Trophoblast cell (in vitro differentiated cells and primary cell): ENCODE results near the gene SRM.
"Not testable (repeated sequence)": the region's sequence is repeated elsewhere in the genome, so short reads cannot be mapped to it uniquely, and the experiment has no call there.

Source experiments
- DNase-seq, 2 donors: peaks; one replicate each; pipeline ENCODE4 v3.0.0-alpha.2; 2016
- H2AFZ ChIP-seq: 2 replicates; pipeline ENCODE4 v1.6.1; 2013; ENCODE audit warnings: low read length, moderate library complexity, mild to moderate bottlenecking; ENCODE audit not compliant: insufficient read depth, poor library complexity
- H2AK5ac ChIP-seq: 2 replicates; pipeline ENCODE4 v1.6.1; 2013; ENCODE audit warnings: mild to moderate bottlenecking, low read length
- H2BK120ac ChIP-seq: 2 replicates; pipeline ENCODE4 v1.6.1; 2013; ENCODE audit warnings: low read length, mild to moderate bottlenecking, moderate library complexity; ENCODE audit not compliant: insufficient read depth, poor library complexity
- H2BK12ac ChIP-seq: 2 replicates; pipeline ENCODE4 v1.6.1; 2013; ENCODE audit warnings: mild to moderate bottlenecking, low read length, moderate library complexity
- H2BK5ac ChIP-seq: 2 replicates; pipeline ENCODE4 v1.6.1; 2013; ENCODE audit warnings: low read length, low read depth, moderate library complexity, mild to moderate bottlenecking; ENCODE audit not compliant: poor library complexity
- H3K14ac ChIP-seq: 2 replicates; pipeline ENCODE4 v1.6.1; 2013; ENCODE audit warnings: mild to moderate bottlenecking, low read length
- H3K18ac ChIP-seq: 2 replicates; pipeline ENCODE4 v1.6.1; 2013; ENCODE audit warnings: mild to moderate bottlenecking, low read length
- H3K23ac ChIP-seq: 2 replicates; pipeline ENCODE4 v1.6.1; 2013; ENCODE audit warnings: low read length
- H3K27ac ChIP-seq: 2 replicates; pipeline ENCODE4 v1.5.1; 2013; ENCODE audit warnings: low read depth, mild to moderate bottlenecking, inconsistent platforms, low read length, moderate library complexity
- H3K27me3 ChIP-seq: 2 replicates; pipeline ENCODE4 v1.6.1; 2013; ENCODE audit warnings: inconsistent platforms, mild to moderate bottlenecking, low read length, moderate library complexity; ENCODE audit not compliant: insufficient read depth
- H3K36me3 ChIP-seq, 2 experiments: 1 replicate in 1 of 2; 2 replicates in 1 of 2; pipeline ENCODE4 v1.6.1; 2013; ENCODE audit warnings: low read length in 2 of 2, mild to moderate bottlenecking in 2 of 2, moderate library complexity in 1 of 2; ENCODE audit not compliant: insufficient read depth in 2 of 2, control insufficient read depth in 1 of 2
- H3K4ac ChIP-seq: 2 replicates; pipeline ENCODE4 v1.6.1; 2013; ENCODE audit warnings: low read depth, mild to moderate bottlenecking, low read length, moderate library complexity
- H3K4me1 ChIP-seq, 2 experiments: 1 replicate in 1 of 2; 2 replicates in 1 of 2; pipeline ENCODE4 v1.6.1; 2013; ENCODE audit warnings: low read length in 2 of 2, mild to moderate bottlenecking in 2 of 2, moderate library complexity in 1 of 2; ENCODE audit not compliant: insufficient read depth in 2 of 2, control insufficient read depth in 1 of 2
- H3K4me2 ChIP-seq: 2 replicates; pipeline ENCODE4 v1.6.1; 2013; ENCODE audit warnings: inconsistent platforms, mild to moderate bottlenecking, low read length, moderate library complexity
- H3K4me3 ChIP-seq: 2 replicates; pipeline ENCODE4 v1.5.1; 2013; ENCODE audit warnings: mild to moderate bottlenecking, low read depth, low read length, inconsistent platforms
- H3K79me1 ChIP-seq: one replicate; pipeline ENCODE4 v1.6.1; 2013; ENCODE audit warnings: low read length
- H3K79me2 ChIP-seq: 2 replicates; pipeline ENCODE4 v1.6.1; 2013; ENCODE audit warnings: low read length, mild to moderate bottlenecking; ENCODE audit not compliant: control insufficient read depth, insufficient read depth, poor library complexity
- H3K9ac ChIP-seq: 2 replicates; pipeline ENCODE4 v1.6.1; 2013; ENCODE audit warnings: mild to moderate bottlenecking, low read length
- H3K9me3 ChIP-seq: 2 replicates; pipeline ENCODE4 v1.6.1; 2013; ENCODE audit warnings: low read depth, mild to moderate bottlenecking, control low read depth, inconsistent platforms, low read length; ENCODE audit not compliant: insufficient read depth
- H4K12ac ChIP-seq: 2 replicates; pipeline ENCODE4 v1.6.1; 2013; ENCODE audit warnings: low read depth, mild to moderate bottlenecking, low read length, moderate library complexity
- H4K8ac ChIP-seq: 2 replicates; pipeline ENCODE4 v1.6.1; 2013; ENCODE audit warnings: low read depth, mild to moderate bottlenecking, low read length, moderate library complexity
- H4K91ac ChIP-seq: one replicate; pipeline ENCODE4 v1.6.1; 2013; ENCODE audit warnings: low read depth, mild to moderate bottlenecking, low read length, moderate library complexity
- WGBS: extraction: QIAGEN DNeasy Blood & Tissue Kit; methylation state at CpG from one replicate; pipeline ENCODE4 v1.1.7; 2013; ENCODE audit warnings: missing lambda C conversion rate; ENCODE audit not compliant: insufficient read length, insufficient coverage; ENCODE audit errors: extremely low coverage; 5-methylcytosine and 5-hydroxymethylcytosine counted together

The SRM gene

DNA sequence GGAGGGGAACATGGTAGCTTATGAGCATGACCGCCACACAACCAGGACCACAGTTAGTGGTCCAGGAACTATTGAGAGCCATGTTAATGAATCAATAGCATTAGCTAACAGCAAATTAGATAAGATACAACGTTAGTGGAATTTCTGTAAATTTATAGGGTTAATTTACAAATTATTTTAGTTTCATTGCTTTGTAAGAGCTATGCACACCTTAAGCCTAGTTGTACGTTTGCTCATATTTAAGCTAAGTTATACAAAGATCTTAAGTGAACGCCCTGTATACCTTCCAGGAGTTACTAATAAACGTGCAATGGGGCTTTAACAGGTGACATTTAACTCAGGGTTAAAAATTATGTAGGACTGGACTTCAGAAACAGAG is 39.1 kb upstream of the SRM start:
- peak overlapping the region; percentile 73 for H3K27ac ChIP-seq
- H4K12ac ChIP-seq, result peak overlapping the region; percentile 85
- H3K9ac ChIP-seq, result peak overlapping the region; percentile 93
- peak overlapping the region; percentile 94 for H4K91ac ChIP-seq
- no peaks in the 10 kb centered on the region for H3K27me3 ChIP-seq
- H2AFZ ChIP-seq, result peak overlapping the region; percentile 90
- peaks cover 26 to 29% of the 10 kb centered on the region in 2 experiments for H3K36me3 ChIP-seq
- H3K4me1 ChIP-seq, result peaks cover 0 to 2% of the 10 kb centered on the region in 2 experiments
- no peak overlapping the region for H2AK5ac ChIP-seq
- no peak overlapping the region for H2BK120ac ChIP-seq
- peak overlapping the region; percentile 87 for H4K8ac ChIP-seq
- no CpG with 5 or more reads among the region's 5 CpGs for WGBS
- H3K23ac ChIP-seq, result no peak overlapping the region
- H2BK12ac ChIP-seq, result no peak overlapping the region
- peak overlapping the region; percentile 91 for H3K14ac ChIP-seq
- H3K4me3 ChIP-seq, result peak overlapping the region; percentile 94
- no peak overlapping the region for H3K18ac ChIP-seq
- no peak for DNase-seq
- H3K79me1 ChIP-seq, result peaks cover 9% of the 10 kb centered on the region
- peak overlapping the region; percentile 97 for H3K4ac ChIP-seq
- peak overlapping the region; percentile 81 for H3K4me2 ChIP-seq
- peaks cover 5% of the 10 kb centered on the region for H3K79me2 ChIP-seq
- no peaks in the 10 kb centered on the region for H3K9me3 ChIP-seq
- H2BK5ac ChIP-seq, result no peak overlapping the region

DNA sequence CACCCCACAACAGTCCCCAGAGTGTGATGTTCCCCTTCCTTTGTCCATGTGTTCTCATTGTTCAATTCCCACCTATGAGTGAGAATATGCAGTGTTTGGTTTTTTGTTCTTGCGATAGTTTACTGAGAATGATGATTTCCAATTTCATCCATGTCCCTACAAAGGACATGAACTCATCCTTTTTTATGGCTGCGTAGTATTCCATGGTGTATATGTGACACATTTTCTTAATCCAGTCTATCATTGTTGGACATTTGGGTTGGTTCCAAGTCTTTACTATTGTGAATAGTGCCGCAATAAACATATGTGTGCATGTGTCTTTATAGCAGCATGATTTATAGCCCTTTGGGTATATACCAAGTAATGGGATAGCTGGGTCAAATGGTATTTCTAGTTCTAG is 24.0 kb upstream of the SRM start:
- not testable (repeated sequence) for H3K18ac ChIP-seq, H4K91ac ChIP-seq, DNase-seq, H3K4me3 ChIP-seq, H3K79me1 ChIP-seq, H3K4me2 ChIP-seq, H2BK120ac ChIP-seq, H3K9ac ChIP-seq, H2BK5ac ChIP-seq, H3K79me2 ChIP-seq, H3K4ac ChIP-seq, H4K12ac ChIP-seq, H4K8ac ChIP-seq, H3K4me1 ChIP-seq, H3K27me3 ChIP-seq, H2AK5ac ChIP-seq, H2BK12ac ChIP-seq, H3K27ac ChIP-seq, H2AFZ ChIP-seq, H3K9me3 ChIP-seq, H3K14ac ChIP-seq, H3K23ac ChIP-seq
- no CpG with 5 or more reads among the region's 3 CpGs for WGBS
- peaks cover 35 to 44% of the 10 kb centered on the region in 2 experiments for H3K36me3 ChIP-seq

DNA sequence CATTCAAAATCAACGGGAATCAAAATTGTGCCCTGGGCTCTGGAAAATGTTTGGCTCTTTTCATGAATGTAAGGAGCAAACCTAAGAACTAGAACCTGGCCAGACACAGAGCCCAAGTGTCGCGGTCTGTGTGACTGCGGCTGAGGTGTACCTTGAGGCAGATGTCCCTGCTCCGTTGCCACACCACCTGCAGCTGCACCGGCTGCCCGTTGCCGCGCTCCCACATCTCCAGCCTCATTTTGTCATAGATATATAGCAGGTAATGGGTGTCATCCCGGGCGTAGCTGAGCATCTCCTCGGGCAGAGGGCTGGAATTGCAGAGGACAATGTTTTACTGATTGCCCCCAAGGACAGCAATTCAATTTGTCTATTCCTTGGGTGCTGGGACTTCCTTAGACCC is 21.1 kb upstream of the SRM start:
- no CpG with 5 or more reads among the region's 12 CpGs for WGBS
- no peaks in the 10 kb centered on the region for H3K4me1 ChIP-seq
- H4K12ac ChIP-seq, result no peak overlapping the region
- peaks cover 51 to 54% of the 10 kb centered on the region in 2 experiments for H3K36me3 ChIP-seq
- no peak overlapping the region for H4K91ac ChIP-seq
- H3K4ac ChIP-seq, result no peak overlapping the region
- H3K9ac ChIP-seq, result no peak overlapping the region
- no peak overlapping the region for H2BK12ac ChIP-seq
- no peak overlapping the region for H3K18ac ChIP-seq
- H3K79me1 ChIP-seq, result no peaks in the 10 kb centered on the region
- H3K4me2 ChIP-seq, result no peak overlapping the region
- DNase-seq, result no peak
- H3K23ac ChIP-seq, result no peak overlapping the region
- no peaks in the 10 kb centered on the region for H3K9me3 ChIP-seq
- H3K27me3 ChIP-seq, result no peaks in the 10 kb centered on the region
- no peak overlapping the region for H3K4me3 ChIP-seq
- H4K8ac ChIP-seq, result no peak overlapping the region
- no peak overlapping the region for H2BK120ac ChIP-seq
- no peaks in the 10 kb centered on the region for H3K79me2 ChIP-seq
- no peak overlapping the region for H3K27ac ChIP-seq
- H2AFZ ChIP-seq, result no peak overlapping the region
- no peak overlapping the region for H2AK5ac ChIP-seq
- no peak overlapping the region for H2BK5ac ChIP-seq
- H3K14ac ChIP-seq, result no peak overlapping the region

DNA sequence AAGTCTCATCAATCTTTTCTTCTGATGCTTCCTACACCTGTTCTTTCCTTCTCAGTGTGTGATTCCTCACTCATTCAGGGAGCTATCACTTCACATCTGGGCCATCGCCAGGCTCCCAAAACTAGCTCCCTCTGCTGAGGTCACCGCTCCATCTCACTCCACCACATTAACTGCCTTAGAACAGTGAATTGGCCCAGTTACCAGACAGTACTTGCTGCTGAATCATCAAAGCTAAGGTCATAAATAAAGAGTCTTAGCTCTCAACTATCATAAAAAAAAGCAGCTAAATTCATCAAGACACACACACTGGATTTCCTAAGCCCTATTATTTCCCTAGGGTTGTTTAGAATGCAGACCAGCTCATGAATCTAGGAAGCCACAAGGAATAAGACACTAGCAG is 18.8 kb upstream of the SRM start:
- Histone ChIP-seq H3K9ac (no peak overlapping the region), H4K12ac (no peak overlapping the region), H3K79me1 (no peaks in the 10 kb centered on the region), H2BK5ac (no peak overlapping the region), H2AFZ (no peak overlapping the region), H3K79me2 (no peaks in the 10 kb centered on the region), H3K9me3 (no peaks in the 10 kb centered on the region), H3K27ac (no peak overlapping the region), H3K23ac (no peak overlapping the region), H2BK12ac (no peak overlapping the region), H3K18ac (no peak overlapping the region), H2AK5ac (no peak overlapping the region), H3K4ac (no peak overlapping the region), H3K4me1 (no peaks in the 10 kb centered on the region), H3K4me2 (no peak overlapping the region), H3K4me3 (no peak overlapping the region), H2BK120ac (no peak overlapping the region), H3K36me3 (peaks cover 68 to 73% of the 10 kb centered on the region in 2 experiments), H4K8ac (no peak overlapping the region), H3K14ac (no peak overlapping the region), H3K27me3 (no peaks in the 10 kb centered on the region), H4K91ac (no peak overlapping the region)
- DNase-seq, result no peak
- WGBS, result no CpG with 5 or more reads among the region's 2 CpGs
